Transverse colon (tissue), 3 donors: Measurements from ENCODE around the gene TAL1.

ENCODE experiments used
- POLR2A ChIP-seq: fragments of 450-650 bp; IDR thresholded peaks from one replicate; pipeline ENCODE4 v1.6.1; 2016; ENCODE audit warnings: antibody characterized with exemption, mild to moderate bottlenecking, moderate library complexity
- TF ChIP-seq, protein P1 (sequence below), 5 experiments: fragments of 200-600 bp in 3 of 5; fragments of 450-650 bp in 2 of 5; sonication (generic) in 3 of 5; IDR thresholded peaks; 1 replicate in 2 of 5; 2 replicates in 3 of 5; pipeline ENCODE4 v1.5.1; 2016 to 2017; ENCODE audit warnings: antibody characterized with exemption in 5 of 5, inconsistent platforms in 3 of 5, mild to moderate bottlenecking in 2 of 5, moderate library complexity in 1 of 5

DNA sequence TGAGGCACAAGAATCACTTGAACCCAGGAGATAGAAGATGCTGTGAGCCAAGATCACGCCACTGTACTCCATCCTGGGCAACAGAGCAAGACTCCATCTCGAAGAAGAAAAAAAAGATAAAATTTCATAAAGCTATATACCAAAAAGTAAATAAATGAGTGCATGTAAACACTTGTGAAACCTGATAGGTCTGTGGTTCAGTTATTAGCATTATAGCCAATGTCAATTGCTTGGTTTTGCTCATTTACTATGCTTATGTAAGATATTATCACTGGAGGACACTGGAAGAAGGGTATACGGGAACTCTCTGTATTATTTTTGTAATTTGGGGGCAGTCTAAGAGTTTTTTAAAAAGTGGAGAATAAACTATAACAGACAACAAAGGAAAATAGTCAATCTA lies 17.7 kb upstream of the TAL1 start:
- TF ChIP-seq POLR2A, result no peak
- TF ChIP-seq, protein P1, sequence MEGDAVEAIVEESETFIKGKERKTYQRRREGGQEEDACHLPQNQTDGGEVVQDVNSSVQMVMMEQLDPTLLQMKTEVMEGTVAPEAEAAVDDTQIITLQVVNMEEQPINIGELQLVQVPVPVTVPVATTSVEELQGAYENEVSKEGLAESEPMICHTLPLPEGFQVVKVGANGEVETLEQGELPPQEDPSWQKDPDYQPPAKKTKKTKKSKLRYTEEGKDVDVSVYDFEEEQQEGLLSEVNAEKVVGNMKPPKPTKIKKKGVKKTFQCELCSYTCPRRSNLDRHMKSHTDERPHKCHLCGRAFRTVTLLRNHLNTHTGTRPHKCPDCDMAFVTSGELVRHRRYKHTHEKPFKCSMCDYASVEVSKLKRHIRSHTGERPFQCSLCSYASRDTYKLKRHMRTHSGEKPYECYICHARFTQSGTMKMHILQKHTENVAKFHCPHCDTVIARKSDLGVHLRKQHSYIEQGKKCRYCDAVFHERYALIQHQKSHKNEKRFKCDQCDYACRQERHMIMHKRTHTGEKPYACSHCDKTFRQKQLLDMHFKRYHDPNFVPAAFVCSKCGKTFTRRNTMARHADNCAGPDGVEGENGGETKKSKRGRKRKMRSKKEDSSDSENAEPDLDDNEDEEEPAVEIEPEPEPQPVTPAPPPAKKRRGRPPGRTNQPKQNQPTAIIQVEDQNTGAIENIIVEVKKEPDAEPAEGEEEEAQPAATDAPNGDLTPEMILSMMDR (IDR thresholded peaks at IDR 0.05), result no peak
